ENCODE results near the gene FRAS1.

DNA sequence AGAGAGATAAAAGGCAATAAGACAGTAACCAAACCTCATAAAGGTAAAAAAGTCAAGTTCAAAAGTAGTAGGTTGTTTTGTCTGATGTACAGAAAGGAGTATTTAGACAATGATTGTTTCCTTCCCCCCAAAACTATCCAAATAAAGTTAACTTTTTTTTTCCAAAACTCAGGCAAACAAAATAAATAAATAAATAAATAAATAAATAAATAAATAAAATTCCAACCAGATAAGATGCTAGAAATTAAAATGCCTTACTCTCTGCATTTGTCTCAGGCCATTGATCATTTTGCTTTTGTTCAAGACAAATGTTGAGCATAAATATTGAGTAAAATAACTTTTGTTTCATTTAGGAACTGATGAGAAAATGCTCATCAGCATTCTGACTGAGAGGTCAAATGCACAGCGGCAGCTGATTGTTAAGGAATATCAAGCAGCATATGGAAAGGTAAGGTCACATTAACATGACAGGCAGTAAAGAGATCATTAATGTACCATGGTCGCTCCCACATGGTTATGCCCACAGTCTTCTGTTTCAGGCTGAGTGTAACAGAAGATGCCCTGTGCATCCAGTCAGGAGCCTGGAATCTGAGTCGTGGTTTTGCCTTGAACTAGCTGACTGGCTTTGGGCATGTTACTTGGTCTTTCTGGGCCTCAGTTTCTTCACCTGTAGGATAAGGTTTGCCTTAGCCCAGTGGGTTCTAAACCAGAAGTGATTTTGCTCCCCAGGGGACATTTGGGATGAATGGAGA lies 521.7 kb downstream of the FRAS1 start:
- TF ChIP-seq, protein P1, sequence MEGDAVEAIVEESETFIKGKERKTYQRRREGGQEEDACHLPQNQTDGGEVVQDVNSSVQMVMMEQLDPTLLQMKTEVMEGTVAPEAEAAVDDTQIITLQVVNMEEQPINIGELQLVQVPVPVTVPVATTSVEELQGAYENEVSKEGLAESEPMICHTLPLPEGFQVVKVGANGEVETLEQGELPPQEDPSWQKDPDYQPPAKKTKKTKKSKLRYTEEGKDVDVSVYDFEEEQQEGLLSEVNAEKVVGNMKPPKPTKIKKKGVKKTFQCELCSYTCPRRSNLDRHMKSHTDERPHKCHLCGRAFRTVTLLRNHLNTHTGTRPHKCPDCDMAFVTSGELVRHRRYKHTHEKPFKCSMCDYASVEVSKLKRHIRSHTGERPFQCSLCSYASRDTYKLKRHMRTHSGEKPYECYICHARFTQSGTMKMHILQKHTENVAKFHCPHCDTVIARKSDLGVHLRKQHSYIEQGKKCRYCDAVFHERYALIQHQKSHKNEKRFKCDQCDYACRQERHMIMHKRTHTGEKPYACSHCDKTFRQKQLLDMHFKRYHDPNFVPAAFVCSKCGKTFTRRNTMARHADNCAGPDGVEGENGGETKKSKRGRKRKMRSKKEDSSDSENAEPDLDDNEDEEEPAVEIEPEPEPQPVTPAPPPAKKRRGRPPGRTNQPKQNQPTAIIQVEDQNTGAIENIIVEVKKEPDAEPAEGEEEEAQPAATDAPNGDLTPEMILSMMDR (IDR thresholded peaks at IDR 0.05) = no peak
- TF ChIP-seq POLR2A (IDR thresholded peaks at IDR 0.05) = no peak
